Naive thymus-derived CD4-positive, alpha-beta T cell (primary cell): ENCODE measurements around the gene NSG2. TPM values are rescaled to one million over a fixed set of nuclear protein-coding genes. Genes with fewer than 3 reads are reported as not detected.
"Not testable (repeated sequence)": the region's sequence is repeated elsewhere in the genome, so short reads cannot be mapped to it uniquely, and the experiment has no call there.

ENCODE experiments used
- ATAC-seq: fragments of 150-1000 bp; cut with Tn5 transposase; 2 replicates; pipeline ENCODE4 v1.10.0; 2021; ENCODE audit warnings: mild to moderate bottlenecking, moderate library complexity
- CTCF ChIA-PET: fragments of 350-600 bp; sonication (Branson Sonifier 250); formaldehyde crosslinking; loops from one replicate; lab custom pipeline; 2021; ENCODE audit warnings: antibody characterized with exemption; lab: Charles Lee
- POLR2A ChIA-PET: fragments of 350-600 bp; sonication (Branson Sonifier 250); formaldehyde crosslinking; loops from one replicate; lab custom pipeline; 2021; ENCODE audit warnings: antibody characterized with exemption, inconsistent platforms; lab: Charles Lee
- DNase-seq, 9 donors: peaks; one replicate each; pipeline versions ENCODE4 v3.0.0 to v3.0.0-alpha.2; 2020 to 2022; ENCODE audit warnings: mixed read lengths in 1 of 9
- H3K27ac ChIP-seq: one replicate; pipeline ENCODE4 v1.7.0; 2013; ENCODE audit warnings: mild to moderate bottlenecking, low read depth, low read length, moderate library complexity
- H3K27me3 ChIP-seq, 2 donors: one replicate each; pipeline ENCODE4 v1.7.0; 2013; ENCODE audit warnings: low read length in 2 of 2, mild to moderate bottlenecking in 2 of 2, moderate library complexity in 2 of 2; ENCODE audit not compliant: control insufficient read depth in 2 of 2, insufficient read depth in 2 of 2
- H3K36me3 ChIP-seq, 3 experiments: 1 replicate in 2 of 3; 2 replicates in 1 of 3; pipeline ENCODE4 v1.7.0; 2013; ENCODE audit warnings: low read length in 3 of 3, mild to moderate bottlenecking in 3 of 3, moderate library complexity in 1 of 3; ENCODE audit not compliant: insufficient read depth in 3 of 3, control insufficient read depth in 2 of 3
- H3K4me1 ChIP-seq, 2 donors: one replicate each; pipeline ENCODE4 v1.7.0; 2013; ENCODE audit warnings: low read length in 2 of 2, mild to moderate bottlenecking in 2 of 2, moderate library complexity in 1 of 2; ENCODE audit not compliant: control insufficient read depth in 2 of 2, insufficient read depth in 2 of 2
- H3K4me3 ChIP-seq: 2 replicates; pipeline ENCODE4 v1.7.0; 2013; ENCODE audit warnings: mild to moderate bottlenecking, low read length
- H3K9me3 ChIP-seq, 3 experiments: 1 replicate in 2 of 3; 2 replicates in 1 of 3; pipeline ENCODE4 v1.7.0; 2013; ENCODE audit warnings: low read length in 3 of 3; ENCODE audit not compliant: control insufficient read depth in 2 of 3
- H3K27ac Mint-ChIP-seq, 9 donors: one replicate each; pipeline ENCODE4 v1.8.0; 2020 to 2022; ENCODE audit warnings: mixed read lengths in 9 of 9, mild to moderate bottlenecking in 8 of 9, moderate library complexity in 5 of 9, inconsistent platforms in 2 of 9
- H3K27me3 Mint-ChIP-seq, 5 donors: one replicate each; pipeline ENCODE4 v1.8.0; 2021 to 2022; ENCODE audit warnings: mixed read lengths in 5 of 5, mild to moderate bottlenecking in 1 of 5
- H3K36me3 Mint-ChIP-seq, 5 donors: one replicate each; pipeline ENCODE4 v1.8.0; 2020 to 2022; ENCODE audit warnings: mixed read lengths in 5 of 5, mild to moderate bottlenecking in 3 of 5, inconsistent platforms in 1 of 5
- H3K4me1 Mint-ChIP-seq, 7 donors: one replicate each; pipeline ENCODE4 v1.8.0; 2020 to 2022; ENCODE audit warnings: mixed read lengths in 7 of 7, mild to moderate bottlenecking in 3 of 7, inconsistent platforms in 1 of 7
- H3K4me3 Mint-ChIP-seq, 10 donors: one replicate each; pipeline ENCODE4 v1.8.0; 2020 to 2022; ENCODE audit warnings: mild to moderate bottlenecking in 10 of 10, mixed read lengths in 10 of 10, moderate library complexity in 6 of 10, inconsistent platforms in 2 of 10
- H3K9me3 Mint-ChIP-seq, 11 donors: one replicate each; pipeline ENCODE4 v1.8.0; 2020 to 2022; ENCODE audit warnings: mixed read lengths in 11 of 11, mild to moderate bottlenecking in 4 of 11, inconsistent platforms in 1 of 11, moderate library complexity in 1 of 11
- intact Hi-C, 2 donors: fragments of 100-400 bp; cut with micrococcal nuclease; formaldehyde crosslinking; loops; one replicate each; pipeline ENCODE4 v1.15.1; 2023
- polyA plus RNA-seq, 2 donors: library from polyadenylated mRNA; unstranded; fragments of 300-500 nt; fragmentation: Illumina TruSeq; gene quantifications; one replicate each; pipeline ENCODE4 v1.2.3, GENCODE V29; 2021
- total RNA-seq, 6 experiments: library from RNA in 5 of 6; stranded (reverse) in 5 of 6; gene quantifications; 1 replicate in 5 of 6; 2 replicates in 1 of 6; pipeline ENCODE4 v1.2.3 and lab custom pipeline; 2021 to 2026

NSG2 gene
- total and polyA plus RNA-seq, 7 experiments from 2014 or later: not detected

DNA sequence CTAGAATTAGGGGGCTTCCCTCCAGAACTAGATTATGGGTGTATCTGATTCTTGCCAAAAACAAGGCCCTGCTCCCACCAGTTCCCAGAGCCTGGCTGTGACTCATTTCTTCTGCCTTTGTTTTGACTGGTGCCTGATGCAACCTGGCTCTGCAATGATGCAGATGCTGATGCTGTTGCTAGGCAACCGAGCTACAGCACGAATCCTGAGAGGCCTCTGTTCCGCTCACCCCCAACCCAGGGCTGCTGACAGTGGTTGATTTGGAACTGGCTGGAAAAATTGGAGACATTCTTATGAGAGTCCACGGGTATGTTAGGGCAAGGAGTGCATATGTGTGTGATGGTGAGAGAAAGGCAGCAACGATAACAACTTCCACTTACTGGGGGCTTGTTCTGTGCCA is 100.3 kb downstream of the NSG2 start:
- no peak for ATAC-seq
- no peak overlapping the region for H3K27ac Mint-ChIP-seq
- CTCF ChIA-PET: no interaction called here

GRCh38 chr5:174146556-174146955 is 101.0 kb downstream of the NSG2 start:
- no peaks in the 10 kb centered on the region for H3K9me3 ChIP-seq
- DNase-seq (no peak), ATAC-seq (no peak)
- H3K27me3 Mint-ChIP-seq: peaks cover 0 to 24% (median 14%) of the 10 kb centered on the region in 5 donors
- no peaks in the 10 kb centered on the region for H3K4me1 ChIP-seq
- ChIA-PET POLR2A (no interaction called here), CTCF (no interaction called here)
- H3K4me1 Mint-ChIP-seq: no peaks in the 10 kb centered on the region
- no peak overlapping the region for H3K27ac ChIP-seq
- H3K4me3 ChIP-seq: no peak overlapping the region
- peak overlapping the region in 1 of 9 donors; percentile 1 for H3K27ac Mint-ChIP-seq
- no peaks in the 10 kb centered on the region for H3K36me3 Mint-ChIP-seq
- H3K4me3 Mint-ChIP-seq: no peak overlapping the region
- peaks cover 0 to 4% (median 0%) of the 10 kb centered on the region in 11 donors for H3K9me3 Mint-ChIP-seq
- intact Hi-C loops: no loop called here
- H3K27me3 ChIP-seq: no peaks in the 10 kb centered on the region
- H3K36me3 ChIP-seq: no peaks in the 10 kb centered on the region

More for the DNA sequence above, 100.3 kb downstream of the NSG2 start:
- Mint-ChIP-seq H3K36me3 (no peaks in the 10 kb centered on the region), H3K27me3 (peaks cover 0 to 26% (median 14%) of the 10 kb centered on the region in 5 donors), H3K4me1 (no peaks in the 10 kb centered on the region), H3K4me3 (no peak overlapping the region), H3K9me3 (peaks cover 0 to 5% (median 0%) of the 10 kb centered on the region in 11 donors)
- Histone ChIP-seq H3K27me3 (no peaks in the 10 kb centered on the region), H3K4me1 (no peaks in the 10 kb centered on the region), H3K9me3 (no peaks in the 10 kb centered on the region), H3K36me3 (no peaks in the 10 kb centered on the region), H3K27ac (no peak overlapping the region), H3K4me3 (no peak overlapping the region)
- no peak for DNase-seq
- intact Hi-C loops: no loop called here
- POLR2A ChIA-PET: no interaction called here

DNA sequence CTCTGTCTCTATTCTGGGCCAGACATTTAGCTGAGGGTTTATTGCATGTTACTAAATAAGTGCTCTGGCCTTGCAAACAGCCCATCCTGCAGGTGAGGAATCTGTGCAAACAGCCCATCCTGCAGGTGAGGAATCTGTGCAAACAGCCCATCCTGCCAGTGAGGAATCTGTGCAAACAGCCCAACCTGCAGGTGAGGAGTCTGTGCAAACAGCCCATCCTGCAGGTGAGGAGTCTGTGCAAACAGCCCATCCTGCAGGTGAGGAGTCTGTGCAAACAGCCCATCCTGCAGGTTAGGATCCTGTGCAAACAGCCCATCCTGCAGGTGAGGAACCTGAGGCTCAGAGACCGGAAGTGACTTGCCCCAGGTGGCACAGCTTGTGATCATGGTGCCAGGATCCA is 101.5 kb downstream of the NSG2 start:
- H3K27me3 Mint-ChIP-seq: peaks cover 0 to 24% (median 14%) of the 10 kb centered on the region in 5 donors
- H3K4me3 ChIP-seq, H3K9me3 ChIP-seq, H3K27ac Mint-ChIP-seq, H3K36me3 ChIP-seq, CTCF ChIA-PET, H3K4me3 Mint-ChIP-seq, H3K27ac ChIP-seq, H3K36me3 Mint-ChIP-seq, H3K27me3 ChIP-seq, H3K4me1 ChIP-seq, intact Hi-C loops, H3K4me1 Mint-ChIP-seq, DNase-seq, H3K9me3 Mint-ChIP-seq, POLR2A ChIA-PET, ATAC-seq: not testable (repeated sequence)

DNA sequence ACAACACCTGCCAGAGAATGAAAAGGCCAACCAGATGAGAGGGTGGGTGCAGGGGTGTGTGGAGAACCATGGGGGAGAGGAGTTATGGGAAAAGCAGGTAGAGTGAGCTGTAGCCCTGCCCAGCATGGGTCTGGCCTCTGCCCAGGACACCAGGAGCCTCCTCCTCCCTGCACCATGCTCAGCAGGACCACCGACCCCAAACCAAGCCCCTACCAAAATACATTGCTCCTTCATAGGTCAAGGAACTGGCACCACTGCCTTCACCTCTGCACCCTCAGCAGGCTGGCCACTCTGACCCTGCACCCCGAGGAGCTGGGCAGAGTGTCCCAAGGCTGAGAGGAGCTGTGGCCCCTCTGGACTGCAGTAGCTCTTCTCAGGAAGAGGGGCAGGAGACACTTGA is 102.0 kb downstream of the NSG2 start:
- H3K27me3 ChIP-seq: no peaks in the 10 kb centered on the region
- H3K27ac Mint-ChIP-seq: no peak overlapping the region
- H3K36me3 Mint-ChIP-seq: no peaks in the 10 kb centered on the region
- H3K27me3 Mint-ChIP-seq: peaks cover 0 to 24% (median 14%) of the 10 kb centered on the region in 5 donors
- H3K4me3 ChIP-seq: no peak overlapping the region
- peak; percentile 14 for ATAC-seq
- H3K4me1 ChIP-seq: no peaks in the 10 kb centered on the region
- H3K27ac ChIP-seq: no peak overlapping the region
- ChIA-PET POLR2A (no interaction called here), CTCF (no interaction called here)
- H3K9me3 ChIP-seq: no peaks in the 10 kb centered on the region
- H3K36me3 ChIP-seq: no peaks in the 10 kb centered on the region
- intact Hi-C loops: no loop called here
- peaks cover 0 to 4% (median 0%) of the 10 kb centered on the region in 11 donors for H3K9me3 Mint-ChIP-seq
- no peaks in the 10 kb centered on the region for H3K4me1 Mint-ChIP-seq
- H3K4me3 Mint-ChIP-seq: no peak overlapping the region
- DNase-seq: no peak

DNA sequence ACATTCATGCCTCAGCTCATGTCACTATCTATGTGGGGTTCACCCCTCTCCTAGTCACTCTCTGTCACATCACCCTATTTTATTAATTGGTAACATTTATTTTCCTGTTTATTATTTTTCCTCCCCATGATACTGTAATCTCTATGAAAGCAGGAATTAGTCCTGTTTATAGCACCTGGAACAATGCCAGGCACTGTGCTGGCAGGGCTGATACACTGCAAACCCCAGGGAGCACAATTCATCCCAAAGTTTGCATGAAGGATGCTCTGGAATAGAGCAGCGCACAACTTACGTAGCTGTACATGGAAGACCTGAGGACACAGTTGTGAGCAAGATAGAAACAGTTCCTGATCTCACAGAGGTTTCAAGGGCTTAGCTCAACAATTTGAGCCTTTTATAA is 103.2 kb downstream of the NSG2 start:
- H3K4me3 Mint-ChIP-seq: no peak overlapping the region

GRCh38 chr5:174149426-174149825 is 103.9 kb downstream of the NSG2 start:
- peaks cover 0 to under 1% (median 0%) of the 10 kb centered on the region in 3 experiments for H3K9me3 ChIP-seq
- no peaks in the 10 kb centered on the region for H3K4me1 Mint-ChIP-seq
- peaks cover 0 to 13% (median 3%) of the 10 kb centered on the region in 11 donors for H3K9me3 Mint-ChIP-seq
- no peak for ATAC-seq
- no peak overlapping the region for H3K4me3 Mint-ChIP-seq
- ChIA-PET CTCF (no interaction called here), POLR2A (no interaction called here)
- no peak overlapping the region for H3K27ac ChIP-seq
- no peak overlapping the region for H3K27ac Mint-ChIP-seq
- H3K36me3 ChIP-seq: no peaks in the 10 kb centered on the region
- H3K4me3 ChIP-seq: no peak overlapping the region
- no peaks in the 10 kb centered on the region for H3K4me1 ChIP-seq
- H3K27me3 ChIP-seq: no peaks in the 10 kb centered on the region
- H3K36me3 Mint-ChIP-seq: no peaks in the 10 kb centered on the region
- H3K27me3 Mint-ChIP-seq: peaks cover 0 to 24% (median 14%) of the 10 kb centered on the region in 5 donors
- intact Hi-C loops: no loop called here
- no peak for DNase-seq

More for the DNA sequence above, 103.2 kb downstream of the NSG2 start:
- no peaks in the 10 kb centered on the region for H3K9me3 ChIP-seq
- Mint-ChIP-seq H3K4me1 (no peaks in the 10 kb centered on the region), H3K27ac (no peak overlapping the region), H3K27me3 (peaks cover 0 to 24% (median 14%) of the 10 kb centered on the region in 5 donors), H3K9me3 (peaks cover 0 to 8% (median 3%) of the 10 kb centered on the region in 11 donors), H3K36me3 (no peaks in the 10 kb centered on the region)
- POLR2A ChIA-PET: no interaction called here
- DNase-seq (no peak), ATAC-seq (no peak)
- H3K4me3 ChIP-seq: no peak overlapping the region
- intact Hi-C loops: no loop called here
- CTCF ChIA-PET: no interaction called here
- no peaks in the 10 kb centered on the region for H3K4me1 ChIP-seq
- H3K27ac ChIP-seq: no peak overlapping the region
- H3K27me3 ChIP-seq: no peaks in the 10 kb centered on the region
- H3K36me3 ChIP-seq: no peaks in the 10 kb centered on the region

DNA sequence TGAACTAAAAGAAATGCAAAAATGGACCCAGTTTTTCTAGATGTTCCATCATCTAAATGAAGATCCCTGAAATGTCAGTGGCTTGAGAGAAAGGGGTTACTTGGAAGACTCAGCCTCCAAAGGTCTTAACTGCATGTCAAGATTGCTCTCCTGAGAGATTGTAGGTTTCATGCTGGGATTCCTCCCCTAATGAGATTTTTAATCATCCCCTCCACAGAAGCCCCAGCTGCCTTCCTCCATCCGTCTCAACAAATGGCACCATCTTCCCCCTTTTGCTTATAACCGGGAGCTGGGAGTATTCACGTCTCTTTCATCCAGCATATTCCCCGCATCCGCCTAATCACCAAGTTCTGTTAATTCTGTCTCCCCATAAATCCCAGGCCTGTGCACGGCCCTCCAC is 104.5 kb downstream of the NSG2 start:
- POLR2A ChIA-PET: no interaction called here
- Histone ChIP-seq H3K9me3 (peaks cover 0 to 6% (median 0%) of the 10 kb centered on the region in 3 experiments), H3K4me1 (no peaks in the 10 kb centered on the region), H3K27me3 (no peaks in the 10 kb centered on the region), H3K36me3 (no peaks in the 10 kb centered on the region), H3K4me3 (no peak overlapping the region), H3K27ac (no peak overlapping the region)
- ATAC-seq (no peak), DNase-seq (no peak)
- Mint-ChIP-seq H3K36me3 (peaks cover 0 to 4% (median 0%) of the 10 kb centered on the region in 5 donors), H3K9me3 (peaks cover 0 to 18% (median 8%) of the 10 kb centered on the region in 11 donors), H3K4me3 (no peak overlapping the region), H3K27me3 (peaks cover 0 to 24% (median 14%) of the 10 kb centered on the region in 5 donors), H3K4me1 (no peaks in the 10 kb centered on the region), H3K27ac (no peak overlapping the region)
- CTCF ChIA-PET: no interaction called here
- intact Hi-C loops: no loop called here
